HG03097 (cell line): ENCODE measurements around the gene GPS2.

Source experiments
- ATAC-seq: cut with Tn5 transposase; IDR thresholded peaks from one replicate; pipeline ENCODE4 v1.9.1; 2021; ENCODE audit not compliant: unreplicated experiment, low FRiP score

GPS2 gene

GRCh38 chr17:7314719-7315569 lies at the start of gene GPS2:
Gene GPS2, minus strand, starts transcription at chr17:7315360. Its CDS starts 308 bp downstream, at chr17:7315052.
- peak; percentile 53 for ATAC-seq

- no peak for ATAC-seq
These were observed 48.2 kb upstream of the GPS2 start for GRCh38 chr17:7363311-7363710.

GRCh38 chr17:7361906-7362305 lies 46.7 kb upstream of the GPS2 start:
- ATAC-seq: no peak

- ATAC-seq: no peak
These were observed 42.2 kb upstream of the GPS2 start for GRCh38 chr17:7357381-7357780.

GRCh38 chr17:7356756-7357155 lies 41.6 kb upstream of the GPS2 start:
- no peak for ATAC-seq

GRCh38 chr17:7356072-7356549 lies 41.0 kb upstream of the GPS2 start:
- ATAC-seq: no peak

- no peak for ATAC-seq
These were observed 40.4 kb upstream of the GPS2 start for GRCh38 chr17:7355573-7355972.

- no peak for ATAC-seq
These were observed 39.9 kb upstream of the GPS2 start, which contains the start of gene TMEM95 for GRCh38 chr17:7355053-7355452. Gene TMEM95, plus strand, starts transcription at chr17:7355156. Its CDS starts 49 bp downstream, at chr17:7355205.

- ATAC-seq: no peak
These were observed 39.2 kb upstream of the GPS2 start for GRCh38 chr17:7354262-7354843.

GRCh38 chr17:7352910-7353635 lies 37.9 kb upstream of the GPS2 start:
- ATAC-seq: no peak

GRCh38 chr17:7352503-7352889 lies 37.3 kb upstream of the GPS2 start:
- ATAC-seq: no peak

- ATAC-seq: peak; percentile 55
These were observed 36.7 kb upstream of the GPS2 start, which contains the start of gene KCTD11 for GRCh38 chr17:7351665-7352502. Gene KCTD11, plus strand, starts transcription at chr17:7352162.

- ATAC-seq: no peak
These were observed 33.5 kb upstream of the GPS2 start for GRCh38 chr17:7348478-7349242.

GRCh38 chr17:7347630-7348477 lies 32.7 kb upstream of the GPS2 start:
- ATAC-seq: no peak

GRCh38 chr17:7346761-7347614 lies 31.8 kb upstream of the GPS2 start:
- ATAC-seq: no peak

- ATAC-seq: no peak
These were observed 28.1 kb upstream of the GPS2 start for GRCh38 chr17:7343250-7343649.

- ATAC-seq: no peak
These were observed 26.7 kb upstream of the GPS2 start for GRCh38 chr17:7341842-7342241.

- no peak for ATAC-seq
These were observed 25.0 kb upstream of the GPS2 start for GRCh38 chr17:7340179-7340578.
